Embryonic facial prominence (tissue), 1 donor: Measurements from ENCODE around the gene HCST.
"Not testable (repeated sequence)": the region's sequence is repeated elsewhere in the genome, so short reads cannot be mapped to it uniquely, and the experiment has no call there.

Experiments
- DNase-seq: peaks from one replicate; pipeline ENCODE4 v3.0.0-alpha.2; 2016; ENCODE audit errors: extremely low spot score

Gene HCST

GRCh38 chr19:35879770-35880317 lies 22.5 kb upstream of the HCST start:
- no peak for DNase-seq

DNA sequence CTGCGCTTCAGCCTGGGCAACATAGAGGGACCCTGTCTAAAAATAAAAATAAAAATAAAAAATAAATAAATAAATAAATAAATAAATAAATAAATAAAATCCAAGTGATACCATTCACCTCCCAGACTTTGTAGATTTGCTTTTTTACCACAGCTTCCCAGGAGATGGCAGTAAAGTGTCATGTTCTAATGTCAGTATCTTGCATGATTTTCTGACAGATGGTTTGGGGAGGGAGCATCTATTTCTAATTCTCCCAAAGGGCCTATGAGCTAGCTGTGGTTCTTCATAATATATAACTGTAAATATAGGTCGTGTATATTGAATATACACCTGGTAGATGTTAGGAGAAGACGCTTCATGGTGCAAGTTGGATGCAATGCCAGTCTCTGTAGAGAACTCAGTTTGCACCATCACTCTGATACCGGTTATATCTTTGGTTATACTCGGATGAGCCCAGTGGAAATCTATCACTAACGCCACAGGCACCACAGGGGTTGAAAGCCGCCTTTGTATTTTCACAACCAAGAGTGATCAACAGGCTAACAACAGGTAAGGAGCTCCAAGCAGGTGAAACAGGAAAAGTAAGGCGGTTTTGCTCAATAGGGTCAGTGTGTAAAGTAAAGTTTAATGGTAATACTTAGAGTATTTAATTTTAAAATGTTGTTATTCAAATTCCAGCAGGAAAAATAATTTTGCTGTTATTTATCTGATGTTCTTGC lies 20.1 kb upstream of the HCST start:
- peak; percentile 30 for DNase-seq

- DNase-seq = no peak
These were observed 18.4 kb upstream of the HCST start for GRCh38 chr19:35883882-35884281.

DNA sequence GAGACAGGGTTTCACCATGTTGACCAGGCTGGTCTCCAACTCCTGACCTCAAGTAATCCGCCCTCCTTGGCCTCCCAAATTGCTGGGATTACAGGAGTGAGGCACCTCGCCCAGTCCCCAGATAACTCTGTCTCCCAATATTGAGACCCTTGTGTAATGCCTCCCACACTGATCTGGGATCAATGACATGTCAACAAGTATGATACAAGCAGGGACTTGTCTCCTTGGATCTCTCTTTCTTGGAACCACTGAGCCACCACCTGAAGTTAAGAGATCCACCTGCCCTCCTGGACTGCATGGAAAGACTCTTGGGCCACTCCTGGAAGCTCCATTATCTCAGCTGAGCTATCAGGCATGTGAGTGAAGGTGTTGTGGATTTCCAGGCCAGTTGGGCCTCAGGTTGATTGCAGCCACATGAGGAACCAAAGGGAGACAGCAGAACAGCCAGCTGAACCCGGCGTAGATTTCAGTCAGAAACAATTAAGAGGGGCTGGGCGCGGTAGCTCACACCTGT lies 17.0 kb upstream of the HCST start:
- DNase-seq = no peak

DNA sequence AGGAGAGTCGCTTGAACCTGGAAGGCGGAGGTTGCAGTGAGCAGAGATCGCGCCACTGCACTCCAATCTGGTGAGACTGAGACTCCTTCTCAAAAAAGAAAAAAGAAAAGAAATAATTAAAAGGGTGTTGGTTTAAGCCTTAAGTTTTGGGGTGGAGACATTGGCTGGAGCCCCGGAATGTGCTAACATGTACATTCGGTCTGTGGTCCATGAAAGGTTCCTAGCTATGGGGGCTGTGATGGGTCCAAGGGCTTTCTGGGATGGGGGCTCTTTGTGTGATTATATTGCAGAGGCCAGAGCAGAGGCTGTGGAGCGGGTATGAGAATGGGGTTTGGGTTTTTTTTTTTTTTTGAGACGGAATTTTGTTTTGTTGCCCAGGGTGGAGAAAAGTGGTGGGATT lies 16.4 kb upstream of the HCST start:
- DNase-seq = no peak

DNA sequence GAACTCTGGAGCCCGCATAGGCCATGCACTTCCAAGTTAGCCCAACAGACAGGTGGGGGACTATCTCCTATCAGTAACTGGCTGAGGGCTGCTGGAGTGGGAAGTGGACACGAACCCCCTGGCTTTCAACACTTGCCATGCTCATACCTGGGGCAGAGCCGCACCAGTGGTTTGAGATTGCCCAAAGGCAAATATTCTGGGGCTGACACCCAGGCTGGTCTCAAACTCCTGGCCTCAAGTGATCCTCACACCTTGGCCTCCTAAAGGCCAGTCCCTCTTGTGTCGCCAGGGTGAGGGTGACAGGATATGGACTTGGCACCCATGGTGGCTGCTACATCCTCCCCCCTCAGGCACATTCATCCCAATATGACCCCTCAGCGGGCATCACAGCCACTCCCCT lies 15.1 kb upstream of the HCST start:
- DNase-seq = no peak

- no peak for DNase-seq
These were observed 13.9 kb upstream of the HCST start for GRCh38 chr19:35888398-35888797.

- DNase-seq = no peak
These were observed 12.8 kb upstream of the HCST start for GRCh38 chr19:35889370-35890112.

GRCh38 chr19:35890113-35890650 lies 12.1 kb upstream of the HCST start:
- no peak for DNase-seq

DNA sequence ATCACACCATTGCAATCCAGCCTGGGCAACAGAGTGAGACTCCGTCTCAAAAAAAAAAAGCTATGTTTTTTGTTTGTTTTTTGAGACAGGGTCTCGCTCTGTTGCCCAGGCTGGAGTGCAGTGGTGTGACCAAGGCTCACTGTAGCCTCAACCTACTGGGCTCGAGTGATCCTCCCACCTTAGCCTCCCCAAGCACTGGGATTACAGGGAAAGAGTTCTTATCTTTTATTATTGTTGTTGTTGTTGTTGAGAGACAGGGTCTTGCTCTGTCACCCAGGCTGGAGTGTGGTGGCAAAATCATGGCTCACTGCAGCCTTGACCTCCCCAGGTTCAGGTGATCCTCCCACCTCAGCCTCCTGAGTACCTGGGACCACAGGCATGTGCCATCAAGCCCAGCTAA lies 10.5 kb upstream of the HCST start:
- not testable (repeated sequence) for DNase-seq

- no peak for DNase-seq
These were observed 8.0 kb upstream of the HCST start for GRCh38 chr19:35894342-35894741.

- DNase-seq = no peak
These were observed 6.3 kb upstream of the HCST start for GRCh38 chr19:35895911-35896642.

DNA sequence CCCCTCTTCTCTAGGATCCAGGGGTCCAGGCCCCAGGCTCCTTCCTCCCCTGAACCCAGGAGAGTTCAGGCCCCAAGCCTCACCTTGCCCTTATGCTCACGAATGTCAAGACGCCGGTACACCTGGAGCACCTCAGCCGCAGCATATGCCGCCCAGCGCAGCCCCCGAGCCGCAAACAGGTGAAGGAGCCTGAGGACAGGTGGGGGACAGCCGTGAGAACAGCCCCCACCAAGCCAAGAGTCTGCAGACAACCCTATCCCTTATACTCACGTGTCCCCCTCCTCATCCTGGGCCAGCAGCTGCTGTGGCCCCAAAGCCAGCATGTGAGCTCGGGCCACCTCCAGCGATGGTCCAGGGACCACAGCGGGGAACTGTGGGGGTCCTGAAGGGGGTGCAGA lies 5.7 kb upstream of the HCST start:
- no peak for DNase-seq

GRCh38 chr19:35897706-35898451 lies 4.5 kb upstream of the HCST start:
- no peak for DNase-seq

- no peak for DNase-seq
These were observed 3.9 kb upstream of the HCST start for GRCh38 chr19:35898499-35898809.

- DNase-seq = peak; percentile 43
These were observed 2.6 kb upstream of the HCST start for GRCh38 chr19:35899547-35900214.

- no peak for DNase-seq
These were observed 1.2 kb upstream of the HCST start for GRCh38 chr19:35901055-35901644.

GRCh38 chr19:35902870-35903475 lies 644 bp downstream of the HCST start:
- DNase-seq = no peak

DNA sequence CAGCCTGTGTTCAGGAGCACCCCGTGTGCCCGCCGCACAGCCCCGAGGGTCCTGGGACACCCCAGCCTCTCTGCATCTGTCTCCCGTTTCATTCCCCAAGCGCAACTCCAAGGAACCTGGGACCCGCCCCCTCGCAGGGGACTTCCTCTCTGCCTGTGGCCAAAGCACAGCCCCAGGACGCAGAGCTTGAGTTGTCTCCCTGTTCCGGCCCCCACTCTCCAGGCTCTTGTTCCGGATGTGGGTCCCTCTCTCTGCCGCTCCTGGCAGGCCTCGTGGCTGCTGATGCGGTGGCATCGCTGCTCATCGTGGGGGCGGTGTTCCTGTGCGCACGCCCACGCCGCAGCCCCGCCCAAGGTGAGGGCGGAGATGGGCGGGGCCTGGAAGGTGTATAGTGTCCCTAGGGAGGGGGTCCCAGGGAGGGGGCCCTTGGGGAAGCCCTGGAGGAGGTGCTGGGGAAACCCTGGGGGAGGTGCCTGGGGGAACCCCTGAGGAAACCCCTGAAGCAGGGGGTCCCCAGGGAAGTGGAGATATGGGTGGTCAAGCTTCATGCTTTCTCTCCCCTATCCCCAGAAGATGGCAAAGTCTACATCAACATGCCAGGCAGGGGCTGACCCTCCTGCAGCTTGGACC lies 1.3 kb downstream of the HCST start:
- DNase-seq = no peak
